PFSK-1 (cell line): Measurements from ENCODE around the gene GMCL2.

Source experiments
- FOXP2 ChIP-seq: optimal IDR thresholded peaks from 2 replicates; pipeline ENCODE3; 2011; ENCODE audit warnings: borderline replicate concordance, control low read depth, inconsistent platforms; ENCODE audit not compliant: insufficient read depth; ENCODE audit errors: extremely low read length, extremely low read depth
- POLR2AphosphoS5 ChIP-seq: IDR thresholded peaks from 2 replicates; pipeline ENCODE4 v1.6.1; 2012; ENCODE audit warnings: low read depth, mild to moderate bottlenecking, control low read depth, low read length, moderate library complexity
- SIN3A ChIP-seq: IDR thresholded peaks from 2 replicates; pipeline ENCODE4 v1.6.1; 2012; ENCODE audit warnings: mild to moderate bottlenecking, low read length, moderate library complexity, borderline replicate concordance; ENCODE audit not compliant: insufficient read depth
- TAF1 ChIP-seq: IDR thresholded peaks from 2 replicates; pipeline ENCODE4 v1.6.1; 2012; ENCODE audit warnings: low read length, control low read depth, borderline replicate concordance; ENCODE audit not compliant: insufficient read depth
- TF ChIP-seq, protein P1 (sequence below), 2 experiments: IDR thresholded peaks; 2 replicates each; pipeline versions ENCODE4 v1.6.1 to v1.8.0; 2011 to 2012; ENCODE audit warnings: low read depth in 2 of 2, low read length in 2 of 2, control low read depth in 1 of 2, inconsistent platforms in 1 of 2, mild to moderate bottlenecking in 1 of 2, moderate library complexity in 1 of 2; ENCODE audit not compliant: insufficient read depth in 1 of 2

The GMCL2 gene

DNA sequence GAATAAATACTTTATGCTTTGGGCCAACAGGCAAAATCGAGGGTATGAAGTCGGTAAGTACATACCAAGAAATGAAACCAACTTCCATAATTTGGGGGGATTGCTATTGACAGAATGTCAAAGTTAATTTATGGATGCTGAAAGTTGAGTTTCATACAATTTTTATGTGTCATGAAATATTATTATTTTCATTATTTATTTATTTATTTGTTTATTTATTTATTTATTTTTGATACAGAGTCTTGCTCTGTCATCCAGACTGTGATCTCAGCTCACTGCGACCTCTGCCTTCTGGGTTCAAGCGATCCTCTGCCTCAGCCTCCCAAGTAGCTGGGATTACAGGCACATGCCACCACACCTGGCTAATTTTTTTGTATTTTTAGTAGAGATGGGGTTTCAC lies 4.5 kb upstream of the GMCL2 start:
- TF ChIP-seq TAF1 (no peak), FOXP2 (no peak), POLR2AphosphoS5 (no peak), SIN3A (no peak)
- TF ChIP-seq, protein P1, sequence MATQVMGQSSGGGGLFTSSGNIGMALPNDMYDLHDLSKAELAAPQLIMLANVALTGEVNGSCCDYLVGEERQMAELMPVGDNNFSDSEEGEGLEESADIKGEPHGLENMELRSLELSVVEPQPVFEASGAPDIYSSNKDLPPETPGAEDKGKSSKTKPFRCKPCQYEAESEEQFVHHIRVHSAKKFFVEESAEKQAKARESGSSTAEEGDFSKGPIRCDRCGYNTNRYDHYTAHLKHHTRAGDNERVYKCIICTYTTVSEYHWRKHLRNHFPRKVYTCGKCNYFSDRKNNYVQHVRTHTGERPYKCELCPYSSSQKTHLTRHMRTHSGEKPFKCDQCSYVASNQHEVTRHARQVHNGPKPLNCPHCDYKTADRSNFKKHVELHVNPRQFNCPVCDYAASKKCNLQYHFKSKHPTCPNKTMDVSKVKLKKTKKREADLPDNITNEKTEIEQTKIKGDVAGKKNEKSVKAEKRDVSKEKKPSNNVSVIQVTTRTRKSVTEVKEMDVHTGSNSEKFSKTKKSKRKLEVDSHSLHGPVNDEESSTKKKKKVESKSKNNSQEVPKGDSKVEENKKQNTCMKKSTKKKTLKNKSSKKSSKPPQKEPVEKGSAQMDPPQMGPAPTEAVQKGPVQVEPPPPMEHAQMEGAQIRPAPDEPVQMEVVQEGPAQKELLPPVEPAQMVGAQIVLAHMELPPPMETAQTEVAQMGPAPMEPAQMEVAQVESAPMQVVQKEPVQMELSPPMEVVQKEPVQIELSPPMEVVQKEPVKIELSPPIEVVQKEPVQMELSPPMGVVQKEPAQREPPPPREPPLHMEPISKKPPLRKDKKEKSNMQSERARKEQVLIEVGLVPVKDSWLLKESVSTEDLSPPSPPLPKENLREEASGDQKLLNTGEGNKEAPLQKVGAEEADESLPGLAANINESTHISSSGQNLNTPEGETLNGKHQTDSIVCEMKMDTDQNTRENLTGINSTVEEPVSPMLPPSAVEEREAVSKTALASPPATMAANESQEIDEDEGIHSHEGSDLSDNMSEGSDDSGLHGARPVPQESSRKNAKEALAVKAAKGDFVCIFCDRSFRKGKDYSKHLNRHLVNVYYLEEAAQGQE (IDR thresholded peaks at IDR 0.05; ENCODE audit: insufficient read depth in 1 of 2, low read depth in 2 of 2, low read length in 2 of 2): no peak

DNA sequence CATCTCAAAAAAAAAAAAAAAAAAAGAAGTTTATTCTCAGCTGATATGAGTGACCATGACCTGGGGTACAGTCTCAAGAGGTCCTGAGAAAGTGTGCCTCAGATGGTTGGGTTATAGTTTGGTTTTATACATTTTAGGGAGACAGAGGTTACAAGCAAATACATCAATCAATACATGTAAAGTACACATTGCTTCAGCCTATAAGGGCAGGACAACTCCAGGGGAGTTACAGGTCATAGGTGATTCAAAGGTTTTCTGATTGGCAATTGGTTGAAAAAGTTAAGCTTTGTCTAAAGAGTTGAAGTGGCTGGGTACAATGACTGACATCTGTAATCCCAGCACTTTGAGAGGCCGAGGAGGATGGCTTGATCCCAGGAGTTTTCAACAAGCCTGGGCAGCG lies 2.3 kb upstream of the GMCL2 start:
- TF ChIP-seq FOXP2 (no peak), TAF1 (no peak), SIN3A (no peak), POLR2AphosphoS5 (no peak)
- TF ChIP-seq, protein P1 (IDR thresholded peaks at IDR 0.05; ENCODE audit: insufficient read depth in 1 of 2, low read depth in 2 of 2, low read length in 2 of 2): no peak

DNA sequence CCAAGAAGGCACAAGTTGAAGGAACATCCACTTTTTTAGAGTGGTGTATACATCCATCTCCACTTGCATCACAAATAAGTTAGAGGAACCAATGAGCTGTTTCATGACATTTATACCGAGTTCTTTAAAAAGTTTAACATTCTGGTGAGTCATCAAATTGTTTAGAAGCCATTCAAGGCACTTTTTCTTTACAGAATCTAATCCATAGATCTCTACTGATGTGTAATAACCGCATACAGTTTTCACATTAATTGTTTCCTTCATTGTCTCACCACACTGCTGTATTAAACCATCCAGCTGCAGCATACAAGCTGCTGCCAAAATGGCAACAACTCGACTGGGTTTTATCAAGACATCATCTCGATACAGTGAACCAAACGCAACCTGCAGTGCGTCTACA lies 744 bp downstream of the GMCL2 start:
- no peak for TF ChIP-seq FOXP2
- no peak for TF ChIP-seq POLR2AphosphoS5
- TF ChIP-seq SIN3A: no peak
- no peak for TF ChIP-seq TAF1
- TF ChIP-seq, protein P1 (IDR thresholded peaks at IDR 0.05; ENCODE audit: insufficient read depth in 1 of 2, low read depth in 2 of 2, low read length in 2 of 2): no peak

DNA sequence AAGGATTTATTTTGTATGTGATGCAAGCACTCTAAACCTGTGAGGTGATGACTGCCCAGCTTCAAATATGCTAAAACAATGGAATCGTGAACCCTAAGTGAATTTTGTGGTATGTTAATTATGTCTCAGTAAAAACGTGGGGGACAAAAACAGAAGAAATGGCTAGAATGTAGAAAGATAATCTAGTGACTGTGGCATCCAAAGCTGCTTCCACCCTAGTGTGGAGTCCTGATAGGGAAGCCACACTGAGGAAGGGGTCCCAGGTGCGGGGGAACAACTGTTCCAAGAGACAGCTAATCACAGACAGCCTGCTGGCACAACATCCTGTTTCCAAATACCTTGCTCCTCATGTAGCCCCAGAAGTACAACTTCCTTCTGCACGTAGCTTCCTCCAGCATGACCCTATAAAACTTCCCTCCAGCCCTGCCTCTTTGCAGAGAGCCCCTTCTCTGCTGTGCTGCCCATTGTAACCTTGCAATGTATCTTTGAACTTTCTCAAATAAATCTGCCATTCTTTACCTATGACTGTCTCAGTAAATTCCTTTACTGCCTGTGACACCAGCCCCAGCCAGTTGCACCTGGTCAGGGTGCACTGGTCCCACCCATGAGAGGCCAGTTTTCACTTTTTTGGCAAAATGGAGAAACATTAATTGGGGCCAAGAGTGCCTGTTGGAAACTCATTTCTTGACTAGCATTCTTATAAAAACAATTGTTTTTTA lies 4.9 kb downstream of the GMCL2 start:
- TF ChIP-seq POLR2AphosphoS5: no peak
- TF ChIP-seq, protein P1 (IDR thresholded peaks at IDR 0.05; ENCODE audit: insufficient read depth in 1 of 2, low read depth in 2 of 2, low read length in 2 of 2): no peak
- no peak for TF ChIP-seq TAF1
- TF ChIP-seq SIN3A: no peak

DNA sequence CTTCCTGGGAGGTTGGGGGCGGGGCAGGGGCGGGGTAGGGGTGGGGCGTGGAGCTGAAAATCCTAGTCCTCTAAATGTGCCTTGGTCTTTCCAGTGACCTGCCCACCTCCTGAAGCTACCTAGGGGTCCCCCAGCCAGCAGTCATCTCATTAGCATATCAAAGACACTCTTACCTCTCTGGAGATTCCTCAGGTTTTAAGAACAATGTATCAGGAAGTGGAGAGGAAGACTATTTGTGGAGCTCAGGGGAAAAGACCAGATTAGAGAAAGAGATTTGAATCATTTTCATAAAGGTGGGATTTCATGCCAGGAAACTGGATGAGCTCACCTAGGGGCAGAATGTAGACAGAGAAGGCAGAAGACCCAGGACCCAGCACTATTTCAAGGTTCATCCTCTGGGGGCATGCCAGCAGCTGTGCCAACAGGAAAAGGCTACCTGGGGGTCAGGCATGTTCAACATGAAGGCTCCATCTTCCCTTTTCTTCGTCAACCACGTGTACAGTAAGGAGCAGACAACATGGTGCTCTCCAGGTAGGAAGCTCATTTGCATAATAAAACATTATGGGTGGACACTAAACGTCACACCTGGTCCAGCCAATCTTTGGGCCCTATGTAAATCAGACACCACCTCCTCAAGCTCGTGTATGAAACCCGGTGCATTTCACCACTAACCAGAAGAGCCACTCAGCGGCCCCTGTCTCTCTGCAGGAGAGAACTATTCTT lies 6.9 kb downstream of the GMCL2 start:
- TF ChIP-seq TAF1: no peak
- TF ChIP-seq POLR2AphosphoS5: no peak
- TF ChIP-seq, protein P1 (IDR thresholded peaks at IDR 0.05; ENCODE audit: insufficient read depth in 1 of 2, low read depth in 2 of 2, low read length in 2 of 2): no peak
- no peak for TF ChIP-seq SIN3A
- no peak for TF ChIP-seq FOXP2
